Breast epithelium (tissue), 4 donors: ENCODE data around the gene UBE4B. TPM values are rescaled to one million over a fixed set of nuclear protein-coding genes. Genes with fewer than 3 reads are reported as not detected.
A peak's percentile ranks its signal among the peaks of the same experiment; 100 is the strongest.

Source experiments
- DNase-seq, 2 donors: peaks; one replicate each; pipeline ENCODE4 v3.0.0-alpha.2; 2019; ENCODE audit warnings: low spot score in 2 of 2
- H3K27ac ChIP-seq, 2 donors: fragments of 200-600 bp; sonication (generic) in 1 of 2; one replicate each; pipeline ENCODE4 v1.5.1; 2016 to 2019; ENCODE audit warnings: mild to moderate bottlenecking in 1 of 2
- H3K27me3 ChIP-seq, 2 donors: fragments of 200-600 bp; sonication (generic) in 1 of 2; one replicate each; pipeline versions ENCODE4 v1.5.1 to v1.6.0; 2017 to 2019; ENCODE audit warnings: control low read depth in 1 of 2, mild to moderate bottlenecking in 1 of 2
- H3K36me3 ChIP-seq: fragments of 200-600 bp; one replicate; pipeline ENCODE4 v1.5.1; 2019
- H3K4me1 ChIP-seq, 2 donors: fragments of 200-600 bp; sonication (generic); one replicate each; pipeline ENCODE4 v1.5.1; 2016 to 2019; ENCODE audit warnings: control low read depth in 1 of 2
- H3K4me3 ChIP-seq, 3 donors: fragments of 200-600 bp; sonication (generic); 1 replicate in 2 of 3; 2 replicates in 1 of 3; pipeline ENCODE4 v1.5.1; 2016 to 2019; ENCODE audit warnings: mild to moderate bottlenecking in 3 of 3, moderate library complexity in 2 of 3
- H3K9me3 ChIP-seq, 2 donors: fragments of 200-600 bp; sonication (generic) in 1 of 2; one replicate each; pipeline ENCODE4 v1.5.1; 2016 to 2019; ENCODE audit warnings: control low read depth in 1 of 2
- POLR2A ChIP-seq: fragments of 450-650 bp; IDR thresholded peaks from one replicate; pipeline ENCODE4 v1.6.1; 2016; ENCODE audit warnings: antibody characterized with exemption, mild to moderate bottlenecking, moderate library complexity
- POLR2AphosphoS5 ChIP-seq, 3 donors: sonication (generic); formaldehyde crosslinking; IDR thresholded peaks; one replicate each; pipeline ENCODE4 v1.6.1; 2017; ENCODE audit warnings: antibody characterized with exemption in 3 of 3
- intact Hi-C: fragments of 100-400 bp; cut with DNase I; formaldehyde crosslinking; loops from one replicate; pipeline ENCODE4 v1.15.1; 2023; ENCODE audit warnings: low total_unique reads
- total RNA-seq, 3 donors: library from RNA; depleted of rRNA; stranded (reverse); fragments of >200 nt; gene quantifications; one replicate each; pipeline ENCODE4 v1.1.0, GENCODE V29; 2016
- TF ChIP-seq, protein P1 (sequence below), 3 donors: fragments of 450-650 bp; IDR thresholded peaks; one replicate each; pipeline ENCODE4 v1.5.1; 2016 to 2017; ENCODE audit warnings: antibody characterized with exemption in 3 of 3, mild to moderate bottlenecking in 3 of 3, moderate library complexity in 3 of 3

Gene UBE4B
- total RNA-seq, 3 donors from 2014 or later, result 36.4 to 43.4 (median 41.7) TPM

GRCh38 chr1:10033359-10033845 is 644 bp downstream of the UBE4B start:
- no peaks in the 10 kb centered on the region for H3K36me3 ChIP-seq
- peak overlapping the region; percentile 92 to 98 for H3K27ac ChIP-seq
- TF ChIP-seq, protein P1, sequence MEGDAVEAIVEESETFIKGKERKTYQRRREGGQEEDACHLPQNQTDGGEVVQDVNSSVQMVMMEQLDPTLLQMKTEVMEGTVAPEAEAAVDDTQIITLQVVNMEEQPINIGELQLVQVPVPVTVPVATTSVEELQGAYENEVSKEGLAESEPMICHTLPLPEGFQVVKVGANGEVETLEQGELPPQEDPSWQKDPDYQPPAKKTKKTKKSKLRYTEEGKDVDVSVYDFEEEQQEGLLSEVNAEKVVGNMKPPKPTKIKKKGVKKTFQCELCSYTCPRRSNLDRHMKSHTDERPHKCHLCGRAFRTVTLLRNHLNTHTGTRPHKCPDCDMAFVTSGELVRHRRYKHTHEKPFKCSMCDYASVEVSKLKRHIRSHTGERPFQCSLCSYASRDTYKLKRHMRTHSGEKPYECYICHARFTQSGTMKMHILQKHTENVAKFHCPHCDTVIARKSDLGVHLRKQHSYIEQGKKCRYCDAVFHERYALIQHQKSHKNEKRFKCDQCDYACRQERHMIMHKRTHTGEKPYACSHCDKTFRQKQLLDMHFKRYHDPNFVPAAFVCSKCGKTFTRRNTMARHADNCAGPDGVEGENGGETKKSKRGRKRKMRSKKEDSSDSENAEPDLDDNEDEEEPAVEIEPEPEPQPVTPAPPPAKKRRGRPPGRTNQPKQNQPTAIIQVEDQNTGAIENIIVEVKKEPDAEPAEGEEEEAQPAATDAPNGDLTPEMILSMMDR (IDR thresholded peaks at IDR 0.05), result peak in 1 of 3 donors; percentile 12
- no peak for TF ChIP-seq POLR2A
- no peak for DNase-seq
- peaks cover 2 to 12% of the 10 kb centered on the region in 2 donors for H3K4me1 ChIP-seq
- H3K9me3 ChIP-seq, result no peaks in the 10 kb centered on the region
- H3K4me3 ChIP-seq, result peak overlapping the region; percentile 79 to 97 (median 88)
- no peaks in the 10 kb centered on the region for H3K27me3 ChIP-seq
- intact Hi-C loops, result no loop called here

DNA sequence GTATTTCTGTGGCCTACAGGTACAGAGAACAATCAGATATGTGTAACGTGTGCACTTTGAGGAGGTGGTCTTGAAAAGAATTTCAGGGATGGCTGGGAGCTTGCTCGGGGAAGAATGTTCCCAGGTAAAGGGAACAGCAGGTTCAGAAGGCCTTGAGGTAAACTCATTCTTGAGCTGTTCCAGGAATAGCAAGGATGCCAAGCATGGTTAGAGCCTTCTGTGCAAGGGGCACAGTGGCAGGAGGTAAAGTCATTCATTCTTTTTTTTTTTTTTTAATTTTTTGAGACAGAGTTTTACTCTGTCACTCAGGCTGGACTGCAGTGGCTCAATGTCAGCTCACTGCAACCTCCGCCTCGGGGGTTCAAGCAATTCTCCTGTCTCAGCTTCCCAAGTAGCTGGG is 10.0 kb downstream of the UBE4B start:
- Histone ChIP-seq H3K4me1 (peaks cover 0 to 6% of the 10 kb centered on the region in 2 donors), H3K36me3 (no peaks in the 10 kb centered on the region), H3K4me3 (no peak overlapping the region), H3K27me3 (no peaks in the 10 kb centered on the region), H3K27ac (no peak overlapping the region), H3K9me3 (no peaks in the 10 kb centered on the region)
- TF ChIP-seq POLR2AphosphoS5 (IDR thresholded peaks at IDR 0.05), result no peak
- no peak for TF ChIP-seq POLR2A
- TF ChIP-seq, protein P1 (IDR thresholded peaks at IDR 0.05), result no peak
- intact Hi-C loops, result no loop called here
- no peak for DNase-seq

DNA sequence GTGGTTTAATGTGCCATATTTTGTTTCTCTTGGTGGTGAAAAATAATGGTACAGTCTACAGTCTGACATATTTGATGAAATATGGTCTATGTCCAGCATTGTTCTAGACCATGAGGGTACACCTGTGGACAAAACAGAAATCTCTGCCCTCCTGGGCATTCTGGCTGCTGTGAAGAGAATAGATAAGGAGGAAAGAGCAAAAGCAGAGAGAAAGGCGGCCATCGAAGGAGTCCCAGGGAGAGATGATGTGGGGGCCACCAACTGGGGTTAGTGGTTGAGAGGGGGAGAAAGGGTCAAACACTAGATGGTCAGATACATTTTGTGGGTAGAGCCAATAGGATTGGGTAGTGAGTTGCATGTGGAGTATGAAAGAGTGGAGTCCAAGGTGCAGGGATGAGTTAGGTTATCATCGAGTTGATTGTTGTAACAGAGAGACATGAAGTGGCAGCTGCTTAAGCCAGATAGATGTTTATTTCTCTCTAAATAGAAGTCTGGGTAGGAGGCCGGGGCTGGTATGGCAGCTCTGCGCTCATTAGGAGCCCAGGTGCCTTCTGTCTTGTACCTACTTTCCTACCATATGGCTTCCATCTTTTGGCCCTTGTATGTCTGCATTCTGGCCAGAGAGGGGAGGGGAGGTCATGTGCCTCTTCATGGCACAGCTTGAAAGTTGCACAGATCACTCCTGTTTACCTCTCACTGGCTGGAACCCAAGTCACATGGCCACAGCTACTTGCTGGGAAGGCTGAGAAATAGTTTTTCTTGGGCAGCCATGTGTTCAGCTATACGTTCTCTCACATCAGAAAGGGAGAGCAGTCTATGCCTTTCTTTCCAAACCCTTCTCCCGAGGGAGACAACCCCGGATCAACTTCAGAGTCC is 13.0 kb downstream of the UBE4B start:
- no peaks in the 10 kb centered on the region for H3K27me3 ChIP-seq
- TF ChIP-seq, protein P1 (IDR thresholded peaks at IDR 0.05), result no peak
- no peak for TF ChIP-seq POLR2A
- TF ChIP-seq POLR2AphosphoS5 (IDR thresholded peaks at IDR 0.05), result no peak
- no peaks in the 10 kb centered on the region for H3K36me3 ChIP-seq
- H3K27ac ChIP-seq, result peak overlapping the region; percentile 13 to 54
- DNase-seq, result no peak
- H3K4me1 ChIP-seq, result peaks cover 0 to 6% of the 10 kb centered on the region in 2 donors
- H3K4me3 ChIP-seq, result no peak overlapping the region
- intact Hi-C loops, result no loop called here
- no peaks in the 10 kb centered on the region for H3K9me3 ChIP-seq

- no peak for TF ChIP-seq POLR2A
- TF ChIP-seq, protein P1 (IDR thresholded peaks at IDR 0.05), result no peak
- no peak for TF ChIP-seq POLR2AphosphoS5 (IDR thresholded peaks at IDR 0.05)
- Histone ChIP-seq H3K4me1 (peaks cover 0 to 6% of the 10 kb centered on the region in 2 donors), H3K9me3 (no peaks in the 10 kb centered on the region), H3K27me3 (no peaks in the 10 kb centered on the region), H3K27ac (peak overlapping the region; percentile 13 to 54), H3K4me3 (no peak overlapping the region), H3K36me3 (no peaks in the 10 kb centered on the region)
- intact Hi-C loops, result no loop called here
- DNase-seq, result no peak
Measured at GRCh38 chr1:10046356-10047085, 13.8 kb downstream of the UBE4B start.

DNA sequence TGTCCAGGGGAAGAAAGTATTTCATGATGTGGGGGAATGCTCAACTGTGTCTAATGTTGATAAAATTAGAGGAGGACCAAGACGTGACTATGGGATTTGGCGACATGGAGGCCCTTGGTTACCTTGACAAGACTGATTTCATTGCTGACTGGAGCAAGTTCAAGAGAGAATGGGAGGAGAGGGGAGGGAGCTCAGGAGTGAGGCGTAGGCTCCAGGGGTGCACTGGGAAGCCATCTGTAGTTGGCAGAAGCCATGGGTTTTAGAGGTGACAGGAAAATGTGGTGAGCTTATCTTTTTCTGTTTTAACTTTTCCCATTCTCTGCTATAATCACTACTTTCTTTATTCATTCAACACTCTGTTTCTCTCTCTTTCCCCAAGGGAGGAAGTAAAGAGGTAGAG is 15.8 kb downstream of the UBE4B start:
- TF ChIP-seq, protein P1 (IDR thresholded peaks at IDR 0.05), result no peak
- TF ChIP-seq POLR2AphosphoS5 (IDR thresholded peaks at IDR 0.05), result no peak
- no peak for TF ChIP-seq POLR2A
- intact Hi-C loops, result no loop called here
- Histone ChIP-seq H3K27me3 (no peaks in the 10 kb centered on the region), H3K36me3 (no peaks in the 10 kb centered on the region), H3K9me3 (no peaks in the 10 kb centered on the region), H3K27ac (no peak overlapping the region), H3K4me1 (peaks cover 0 to 6% of the 10 kb centered on the region in 2 donors), H3K4me3 (no peak overlapping the region)
- DNase-seq, result no peak
